HG02763 (cell line): ENCODE data around the gene KPNB1.

Source experiments
- ATAC-seq: cut with Tn5 transposase; IDR thresholded peaks from one replicate; pipeline ENCODE4 v1.9.1; 2021; ENCODE audit warnings: mild to moderate bottlenecking, moderate library complexity; ENCODE audit not compliant: unreplicated experiment

Gene KPNB1

GRCh38 chr17:47649153-47649971 lies at the start of gene KPNB1:
KPNB1 (plus strand) TSS chr17:47649919; CDS start chr17:47650245, 326 bp downstream.
- ATAC-seq: peak; percentile 80

GRCh38 chr17:47603830-47604597 lies 45.7 kb upstream of the KPNB1 start:
- ATAC-seq: no peak

GRCh38 chr17:47604598-47604927 lies 45.2 kb upstream of the KPNB1 start:
- no peak for ATAC-seq

DNA sequence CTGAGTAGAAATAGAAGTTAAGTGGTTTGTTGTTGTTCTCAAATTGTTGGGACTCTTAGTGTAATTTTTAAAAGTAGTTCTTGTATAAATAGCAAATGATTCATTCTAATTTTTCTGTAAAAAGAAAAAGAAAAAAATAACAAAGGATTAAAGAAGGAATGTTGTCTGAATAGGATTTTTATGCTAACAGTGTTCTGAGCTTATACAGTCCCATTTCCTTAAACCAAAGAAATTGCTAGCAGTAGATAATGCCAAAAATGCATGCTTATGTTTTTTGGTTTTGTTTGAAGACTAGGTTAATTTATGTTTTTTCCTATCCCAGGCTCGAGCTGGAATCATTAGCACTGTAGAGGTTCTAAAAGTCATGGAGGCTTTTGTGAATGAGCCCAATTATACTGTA lies 44.7 kb upstream of the KPNB1 start:
- ATAC-seq: no peak

DNA sequence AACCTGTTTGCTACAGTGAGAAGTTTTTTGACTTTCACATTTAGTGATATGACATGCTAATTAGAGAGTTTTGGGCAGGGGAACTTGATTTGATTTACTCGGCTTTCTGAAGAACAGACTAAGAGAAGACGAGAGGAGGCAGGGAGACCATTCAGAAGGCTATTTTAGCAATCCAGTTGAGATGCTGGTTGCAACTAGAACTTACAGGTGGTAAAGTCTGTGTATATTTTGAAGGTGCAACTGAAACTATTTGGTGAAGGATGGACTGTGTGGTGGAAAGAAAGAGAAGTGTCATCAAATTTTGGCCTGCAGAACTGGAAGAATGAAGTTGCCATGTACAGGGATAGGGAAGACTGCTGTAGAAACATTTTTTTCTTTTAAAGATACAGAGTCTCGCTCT lies 42.2 kb upstream of the KPNB1 start:
- ATAC-seq: no peak

DNA sequence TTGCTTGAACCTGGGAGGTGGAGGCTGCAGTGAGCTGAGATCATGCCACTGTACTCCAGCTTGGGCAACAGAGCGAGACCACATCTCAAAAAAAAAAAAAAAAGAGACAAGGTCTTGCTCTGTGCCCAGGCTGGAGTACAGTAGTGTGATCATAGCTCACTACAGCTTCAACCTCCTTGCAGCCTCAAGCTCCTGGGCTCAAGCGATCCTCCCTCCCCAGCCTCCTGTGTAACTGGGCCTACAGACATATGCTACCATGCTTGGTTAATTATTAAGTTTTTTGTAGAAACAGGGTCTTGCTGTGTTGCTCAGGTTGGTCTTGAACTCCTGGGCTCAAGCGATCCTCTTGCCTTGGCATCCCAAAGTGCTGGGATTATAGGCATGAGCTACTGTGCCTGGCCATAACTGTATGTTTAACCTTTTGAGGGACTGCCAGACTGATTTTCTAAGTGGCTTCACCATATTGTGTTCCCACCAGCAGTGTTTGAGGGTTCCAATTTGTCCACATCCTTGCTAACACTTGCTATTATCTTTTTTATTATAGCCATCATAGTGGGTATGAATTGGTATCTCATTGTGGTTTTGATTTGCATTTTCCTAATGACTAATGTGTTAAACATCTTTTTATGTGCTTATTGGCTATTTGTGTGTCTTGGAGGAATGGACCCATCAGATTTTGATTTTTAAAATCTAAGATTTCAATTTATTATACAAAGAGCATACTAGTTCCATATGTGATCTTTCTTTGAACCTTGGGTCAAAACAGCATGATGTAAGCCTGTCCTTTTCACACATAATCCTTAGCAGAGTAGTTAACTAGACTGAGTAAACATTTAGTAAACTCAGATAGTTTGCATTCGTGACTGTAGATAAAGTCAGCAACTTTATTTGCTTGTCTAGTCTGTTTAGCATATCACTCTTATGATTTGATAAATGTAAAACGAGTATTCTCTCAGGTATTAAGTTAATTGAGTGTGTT lies 38.1 kb upstream of the KPNB1 start:
- ATAC-seq: no peak

- ATAC-seq: no peak
These were observed 33.8 kb upstream of the KPNB1 start for GRCh38 chr17:47615766-47616424.

DNA sequence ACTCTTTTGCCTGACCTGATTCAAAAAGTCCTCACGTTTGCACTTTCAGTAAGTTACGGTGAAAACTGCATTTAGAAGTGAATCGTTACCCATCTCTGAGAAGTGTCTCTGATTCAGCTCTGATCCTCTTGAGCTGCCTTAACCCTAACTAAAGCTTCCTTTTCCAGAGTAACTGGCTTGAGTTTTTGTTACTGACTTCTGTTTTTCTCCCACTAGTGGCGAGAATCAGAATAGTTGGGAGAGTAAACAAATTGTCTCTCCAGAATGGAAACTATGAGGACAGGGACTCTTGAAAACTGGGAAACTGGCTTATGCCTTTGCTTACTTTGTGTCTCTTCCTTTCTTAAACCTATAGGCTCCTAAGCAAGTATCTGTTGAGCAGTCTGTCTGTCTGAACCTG lies 31.3 kb upstream of the KPNB1 start:
- no peak for ATAC-seq

- ATAC-seq: no peak
These were observed 29.0 kb upstream of the KPNB1 start for GRCh38 chr17:47620503-47621245.

- no peak for ATAC-seq
These were observed 28.2 kb upstream of the KPNB1 start for GRCh38 chr17:47621293-47622179.

DNA sequence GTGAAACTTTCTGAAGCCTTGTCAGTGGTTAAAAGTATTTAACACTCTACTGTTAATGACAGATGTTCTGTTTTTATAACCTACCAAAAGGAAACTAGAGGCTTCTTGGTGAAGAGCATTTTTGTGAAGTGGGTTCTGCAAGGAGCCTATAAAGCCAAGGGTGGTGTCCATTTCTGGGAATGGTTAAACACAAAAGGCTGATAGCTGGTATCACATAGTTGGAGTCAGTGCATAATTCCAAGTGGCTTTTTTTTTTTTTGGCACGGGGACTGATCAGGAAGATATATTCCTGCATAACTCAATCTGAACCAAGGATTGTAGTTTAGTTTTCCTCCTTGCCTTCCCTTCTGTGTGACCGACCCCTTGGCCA lies 27.6 kb upstream of the KPNB1 start:
- no peak for ATAC-seq

GRCh38 chr17:47624727-47625068 lies 25.0 kb upstream of the KPNB1 start:
- no peak for ATAC-seq

GRCh38 chr17:47628014-47628566 lies 21.6 kb upstream of the KPNB1 start:
- no peak for ATAC-seq

DNA sequence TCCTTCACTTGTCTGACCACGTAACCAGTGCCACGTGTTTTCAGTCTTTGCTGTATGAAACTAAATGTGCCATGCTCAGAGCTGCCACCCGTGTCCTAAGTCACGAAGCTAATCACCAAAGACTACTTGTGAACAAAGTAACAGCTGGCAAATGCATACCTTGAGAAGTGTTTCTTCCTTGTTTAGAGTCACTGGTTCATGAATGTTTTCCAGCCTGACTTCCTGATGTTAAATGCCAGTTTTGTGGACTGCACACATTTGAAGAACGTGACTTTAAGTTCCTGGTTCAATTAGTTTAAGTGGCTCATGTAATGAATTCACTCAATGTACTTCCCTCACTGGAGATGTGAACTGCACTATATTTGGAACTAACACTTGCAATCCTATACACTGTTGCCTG lies 19.9 kb upstream of the KPNB1 start:
- ATAC-seq: no peak

GRCh38 chr17:47630614-47631013 lies 19.1 kb upstream of the KPNB1 start:
- no peak for ATAC-seq

DNA sequence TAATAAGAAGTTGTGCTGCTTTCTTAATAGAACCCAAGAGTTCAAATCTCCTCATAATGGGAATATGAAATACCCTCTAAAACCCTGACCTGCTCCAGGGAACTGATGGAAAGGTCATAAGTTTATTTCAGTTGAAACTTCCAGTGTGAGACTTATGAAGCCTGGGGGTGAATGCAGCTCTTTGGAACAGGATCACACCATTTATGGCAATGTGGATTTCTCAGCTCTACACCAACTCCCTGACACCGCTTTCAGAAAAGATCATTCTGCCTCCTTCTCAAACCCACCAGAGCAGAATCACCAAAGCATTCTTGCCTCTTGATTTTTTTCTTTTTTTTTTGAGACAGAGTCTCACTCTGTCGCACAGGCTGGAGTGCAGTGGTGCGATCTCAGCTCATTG lies 16.7 kb upstream of the KPNB1 start:
- ATAC-seq: no peak

DNA sequence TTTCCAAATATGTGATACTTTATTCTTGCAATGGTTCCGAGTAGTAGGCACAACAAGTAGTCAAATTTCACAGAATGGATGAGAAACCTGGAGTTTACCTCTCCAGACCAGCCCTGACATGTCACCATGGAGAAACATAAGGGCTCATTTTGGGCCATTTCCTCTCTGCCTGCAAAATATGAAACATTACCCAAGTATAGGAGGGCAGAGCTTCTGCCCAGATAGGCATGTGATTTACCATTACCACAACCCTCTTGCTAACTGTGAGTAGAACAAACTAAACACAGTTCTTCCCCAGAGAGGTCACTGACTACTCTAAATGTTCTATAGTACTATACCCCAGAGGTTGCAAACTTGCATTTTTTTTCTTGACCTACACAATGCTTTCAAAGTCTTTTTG lies 15.7 kb upstream of the KPNB1 start:
- no peak for ATAC-seq

DNA sequence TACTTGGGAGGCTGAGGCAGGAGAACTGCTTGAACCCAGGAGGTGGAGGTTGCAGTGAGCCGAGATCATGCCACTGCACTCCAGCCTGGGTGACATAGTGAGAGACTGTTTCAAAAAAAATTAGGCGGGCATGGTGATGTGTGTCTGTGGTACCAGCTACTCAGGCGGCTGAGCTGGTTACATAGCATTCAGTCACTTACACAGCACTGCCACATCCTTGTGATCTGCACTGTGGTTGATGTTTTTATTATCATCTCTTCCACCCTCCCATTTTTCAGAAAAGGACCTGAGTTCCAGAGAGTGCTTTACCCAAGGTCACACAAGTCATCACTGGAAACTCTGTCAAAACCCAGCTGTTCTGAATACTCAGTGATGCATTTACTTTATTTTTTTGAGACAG lies 14.8 kb upstream of the KPNB1 start:
- no peak for ATAC-seq

GRCh38 chr17:47635734-47636133 lies 14.0 kb upstream of the KPNB1 start:
- ATAC-seq: no peak
